HT1080 (cell line): ENCODE measurements around the gene DLX3. TPM values are rescaled to one million over a fixed set of nuclear protein-coding genes. Genes with fewer than 3 reads are reported as not detected.

Experiments
- DNase-seq: peaks from one replicate; pipeline ENCODE4 v3.0.0-alpha.2; 2015; ENCODE audit warnings: low read depth
- total RNA-seq: library from RNA; depleted of rRNA; stranded (reverse); fragments of >200 nt; shearing (Covaris generic); gene quantifications from 2 replicates; pipeline ENCODE4 v1.2.3, GENCODE V29; 2014

The DLX3 gene
- total RNA-seq, 1 experiment from 2014 or later: 0.13 TPM

DNA sequence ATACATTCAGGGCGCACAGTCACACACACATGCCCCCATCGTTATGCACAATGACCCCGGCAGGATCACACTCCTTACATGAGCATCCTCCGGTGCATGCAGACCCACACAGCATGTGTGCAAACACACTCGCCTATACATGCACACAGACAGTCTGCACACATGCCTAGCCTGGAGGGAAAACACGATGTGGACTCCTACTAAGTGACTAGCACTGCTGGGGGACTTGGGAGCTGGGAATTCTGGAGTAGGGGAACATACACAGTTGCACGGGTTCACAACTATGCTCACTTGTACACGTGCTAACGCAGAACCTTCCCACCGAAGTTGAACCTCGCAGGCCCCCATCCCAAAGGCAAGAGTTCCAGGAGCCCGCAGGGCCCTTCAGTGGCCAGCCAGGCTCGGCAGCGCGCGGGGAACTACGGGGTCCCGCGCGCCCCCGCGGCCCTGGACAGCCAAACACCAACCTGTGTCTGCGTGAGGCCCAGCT is 2.0 kb downstream of the DLX3 start:
- no peak for DNase-seq

DNA sequence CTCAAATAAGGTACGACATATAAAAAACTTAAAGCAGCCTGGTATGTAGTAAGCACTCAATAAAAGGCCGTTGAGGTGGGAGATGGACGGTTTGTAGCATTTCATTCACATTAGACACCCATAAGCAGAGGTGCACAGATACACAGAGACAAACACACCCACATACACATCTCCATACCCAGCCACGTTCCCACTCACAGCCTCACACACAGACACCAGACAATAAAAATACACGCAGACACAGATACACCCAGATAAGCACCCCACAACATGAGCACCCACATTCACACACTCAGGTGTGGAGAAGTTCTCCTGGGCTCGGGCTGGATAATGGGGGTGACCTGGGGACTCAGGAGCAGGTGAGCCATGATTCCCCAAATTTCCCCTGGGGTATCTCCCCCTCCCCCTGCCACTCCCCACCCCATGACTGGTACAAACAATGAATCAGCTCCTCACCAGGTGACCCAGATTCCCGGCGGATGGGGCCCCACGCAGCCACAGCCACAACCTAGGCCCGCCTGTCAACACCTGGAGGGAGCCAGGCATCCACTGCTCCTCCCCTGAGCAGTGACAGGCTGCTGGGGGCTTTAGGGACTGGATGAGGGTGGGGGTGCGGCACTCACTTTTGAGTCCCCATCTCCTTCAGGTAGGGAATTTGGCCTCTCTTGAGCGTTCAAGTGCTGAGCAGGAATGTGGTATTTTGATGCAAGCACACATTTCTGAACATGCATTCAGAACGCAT is 2.7 kb downstream of the DLX3 start:
- no peak for DNase-seq

DNA sequence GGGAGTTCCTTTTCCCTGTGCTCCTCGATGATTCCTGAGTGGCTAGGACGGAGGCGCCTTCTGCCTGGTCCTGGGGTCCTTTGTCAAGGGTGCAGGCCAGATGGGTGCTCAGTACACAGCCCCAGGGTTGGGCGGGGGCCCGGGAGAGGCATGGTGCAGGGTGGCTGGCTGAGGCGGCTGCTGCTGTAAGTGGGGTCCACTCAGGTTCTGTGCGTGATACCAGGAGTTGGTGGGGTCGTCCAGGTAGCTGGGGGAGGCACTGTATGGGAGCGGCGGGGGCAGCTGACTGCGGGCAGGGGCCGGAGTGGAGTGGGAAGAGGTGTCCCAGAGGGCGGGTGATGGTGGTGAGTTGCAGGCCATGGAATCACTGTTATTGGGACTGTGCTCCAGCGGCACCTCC is 3.6 kb downstream of the DLX3 start:
- no peak for DNase-seq

DNA sequence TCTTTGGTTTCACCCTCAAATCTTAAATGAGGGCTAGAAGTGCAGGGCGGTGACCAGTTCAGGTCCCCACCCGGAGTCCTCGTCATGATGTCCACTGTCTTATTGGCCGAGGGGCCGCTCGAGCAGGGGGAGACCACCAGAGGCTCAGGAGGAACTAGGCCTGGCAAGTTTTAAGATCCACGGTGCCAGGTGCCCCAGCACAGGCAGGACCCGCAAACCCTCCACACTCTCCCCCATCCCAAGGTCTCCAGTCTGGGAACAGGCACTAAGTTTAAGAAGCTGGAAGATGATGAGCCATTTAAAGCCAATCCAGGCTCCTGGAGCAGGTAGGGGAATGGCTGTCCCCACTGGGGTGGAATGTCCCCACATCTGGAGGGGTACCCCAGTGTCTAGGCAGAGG is 4.1 kb downstream of the DLX3 start:
- no peak for DNase-seq

DNA sequence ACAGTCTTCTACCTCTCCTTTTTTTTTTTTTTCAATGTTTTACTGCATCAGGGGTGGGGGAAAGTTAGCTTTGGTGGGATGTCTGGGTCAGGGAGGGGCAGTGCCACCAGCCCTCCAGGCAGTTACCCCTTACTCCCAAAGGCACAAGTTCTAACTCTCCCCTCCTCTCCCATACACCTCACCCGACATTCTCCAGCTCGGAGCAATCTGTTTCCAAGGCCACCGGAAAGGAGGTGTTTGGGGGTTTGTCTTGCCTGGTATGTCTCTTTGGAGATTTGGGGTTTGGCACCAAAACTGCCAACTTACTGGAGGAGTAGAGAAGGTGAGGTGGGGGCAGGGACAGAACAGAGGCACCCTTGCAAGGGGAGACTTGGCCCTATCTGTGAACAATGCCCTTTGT is 4.7 kb downstream of the DLX3 start:
- no peak for DNase-seq

DNA sequence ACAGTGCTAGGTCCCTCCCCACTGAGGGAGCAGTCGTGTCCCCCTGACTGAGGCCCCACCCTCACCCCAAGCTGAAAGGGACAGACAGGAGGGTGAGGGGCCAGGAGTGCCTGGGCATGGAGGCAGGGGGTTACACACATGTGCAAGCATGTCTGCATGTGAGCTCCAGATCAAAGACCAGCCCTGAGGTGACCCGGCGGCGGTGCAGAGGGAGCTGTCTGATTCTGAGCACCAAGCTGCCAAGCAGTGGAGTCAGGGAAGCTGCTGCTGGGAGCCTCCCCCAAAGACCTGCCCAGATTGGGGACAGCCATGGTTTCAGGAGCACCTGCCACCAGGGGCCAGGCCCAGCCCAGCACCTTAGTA is 5.5 kb downstream of the DLX3 start:
- no peak for DNase-seq

DNA sequence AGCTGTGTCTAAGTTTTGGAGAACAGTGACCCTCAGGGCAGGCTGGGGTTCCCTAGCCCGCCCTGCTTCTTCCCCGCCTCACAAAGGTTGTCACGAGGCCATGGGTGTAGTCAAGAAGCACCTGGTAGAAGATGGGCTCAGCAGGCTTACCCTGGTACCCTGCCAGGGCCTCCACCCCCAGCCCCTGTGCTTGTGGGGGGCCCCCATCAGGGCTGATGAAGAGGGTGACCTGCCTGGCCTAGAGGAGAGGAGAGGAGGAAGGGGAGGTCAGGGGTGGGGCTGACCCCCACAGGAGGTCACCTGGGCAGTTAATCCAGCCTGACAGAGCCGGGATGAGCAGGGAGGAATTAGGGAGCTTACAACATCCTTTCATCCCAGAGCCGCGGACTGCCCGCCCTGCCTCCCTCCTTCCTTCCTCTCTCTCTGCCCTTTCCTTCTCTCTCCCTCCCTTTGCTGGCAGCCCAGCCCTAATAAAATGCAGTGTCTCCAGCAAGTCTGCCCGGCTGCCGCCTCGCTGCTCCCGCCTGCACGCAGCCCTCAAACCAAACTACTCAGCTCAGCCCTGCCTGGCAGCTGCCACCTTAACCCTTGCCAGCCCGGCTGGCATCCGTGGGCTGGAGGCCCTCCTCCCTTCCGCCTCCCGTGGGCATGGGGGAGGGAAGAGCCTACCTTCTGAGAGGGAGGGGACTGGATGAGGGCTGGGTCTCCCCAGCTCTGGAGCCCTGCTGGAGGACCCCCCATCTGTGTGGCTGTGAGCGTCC is 7.2 kb downstream of the DLX3 start:
- peak; percentile 52 for DNase-seq

DNA sequence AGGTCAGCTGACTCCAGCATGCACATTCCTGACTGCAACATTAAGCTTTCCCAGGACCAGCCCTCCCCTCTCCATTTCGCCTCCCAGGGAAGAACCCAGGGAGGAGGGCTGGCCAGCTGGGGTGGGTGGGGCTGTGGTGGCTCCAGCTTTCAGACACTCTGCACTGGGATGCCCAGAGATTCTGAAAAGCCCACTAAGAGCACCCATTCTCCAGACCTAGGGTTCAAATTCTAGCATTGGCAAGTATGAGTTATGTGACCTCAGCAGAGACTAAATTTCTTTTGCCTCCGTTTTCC is 7.8 kb downstream of the DLX3 start:
- DNase-seq: no peak

DNA sequence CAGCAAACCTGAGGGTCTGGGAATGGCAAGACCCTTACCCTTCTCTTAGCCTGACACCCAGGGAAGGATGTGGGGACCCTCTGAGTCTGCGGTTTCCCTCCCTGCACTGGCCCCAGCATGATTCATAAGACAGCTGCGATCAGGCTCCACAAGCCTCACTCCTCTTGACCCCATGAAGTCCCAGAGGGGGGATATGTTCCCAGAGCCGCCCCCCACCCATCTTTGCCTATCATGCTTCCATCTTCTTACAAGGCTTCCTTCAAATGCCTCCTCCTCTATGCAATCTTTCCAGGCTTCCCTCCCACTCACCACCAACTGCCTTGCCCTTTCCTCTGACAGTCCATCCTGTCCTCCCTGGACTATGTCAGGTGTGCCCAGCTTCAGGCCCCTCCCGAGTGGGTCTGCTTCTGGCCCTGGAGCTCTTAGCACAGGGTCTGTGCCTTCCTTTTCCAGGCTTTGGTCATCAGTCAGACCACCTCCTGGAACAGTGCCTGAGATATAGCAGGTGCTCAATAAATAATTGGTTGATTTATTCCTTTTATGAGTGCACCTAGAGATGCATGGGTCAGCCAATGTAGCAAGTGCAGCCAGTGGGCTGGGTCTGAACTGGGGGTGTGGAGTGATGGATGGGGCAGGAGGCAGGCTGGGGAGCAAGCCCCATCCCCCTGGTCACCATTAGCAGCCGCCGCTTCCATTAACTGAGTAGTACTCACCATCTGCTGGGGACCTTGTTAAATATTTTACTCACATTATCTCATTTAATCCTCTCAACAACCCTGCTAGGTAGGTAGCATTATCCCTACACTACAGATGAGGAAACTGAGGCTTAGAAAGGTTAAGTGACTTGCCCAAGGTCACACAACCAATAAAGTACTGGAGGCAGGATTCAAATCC is 8.4 kb downstream of the DLX3 start:
- no peak for DNase-seq

DNA sequence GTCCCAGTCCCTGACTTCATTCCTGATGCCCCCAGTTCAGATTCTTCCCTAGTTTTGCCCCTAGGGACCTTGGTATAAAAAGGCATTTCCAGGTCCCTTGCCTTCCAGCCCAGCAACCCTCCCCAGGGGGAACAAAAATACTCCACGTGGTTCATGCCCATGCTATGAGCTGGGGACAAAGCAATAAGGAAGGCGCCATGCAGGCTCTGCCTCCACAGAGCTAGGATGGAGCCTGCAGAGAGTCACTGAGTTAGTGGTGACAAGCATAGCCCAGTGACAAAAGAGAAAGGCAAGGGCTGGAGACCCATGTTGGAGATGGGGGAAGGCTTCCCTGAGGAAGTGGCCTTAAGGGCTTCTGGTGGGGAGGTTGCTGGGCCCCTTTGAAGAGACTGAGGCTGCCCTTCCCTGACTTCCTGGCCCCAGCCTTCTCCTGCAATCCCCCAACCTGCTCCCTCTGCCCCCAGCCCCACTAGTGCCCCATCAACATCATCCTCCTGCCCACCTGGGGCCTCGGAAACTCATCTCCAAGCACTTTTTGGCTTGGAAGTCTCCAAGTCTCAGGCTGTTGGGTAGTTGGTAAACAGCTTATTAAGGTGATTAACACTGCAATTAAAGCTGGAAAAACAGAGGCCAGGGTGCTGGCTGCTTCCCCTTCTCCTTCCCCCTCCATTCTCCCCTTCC is 9.6 kb downstream of the DLX3 start:
- DNase-seq: no peak

DNA sequence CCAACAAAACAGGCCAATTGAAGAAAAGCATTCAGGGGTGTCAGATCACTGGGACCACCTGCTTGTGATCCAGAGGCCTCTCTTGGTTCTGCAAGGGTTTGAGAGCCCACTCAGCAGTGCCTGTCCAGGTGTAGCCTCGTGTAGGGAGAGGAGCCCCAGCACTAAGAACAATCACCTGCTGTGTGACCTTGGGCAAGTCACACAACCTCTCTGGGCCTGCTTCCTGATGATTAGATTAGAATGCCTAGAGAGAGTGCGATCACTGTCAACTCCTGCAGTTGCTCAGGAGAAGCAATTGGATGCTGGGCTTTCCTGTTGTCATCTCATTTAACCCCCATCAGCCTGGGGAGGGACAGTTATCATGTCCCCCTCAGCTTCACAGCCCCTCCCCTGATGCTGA is 10.2 kb downstream of the DLX3 start:
- no peak for DNase-seq

DNA sequence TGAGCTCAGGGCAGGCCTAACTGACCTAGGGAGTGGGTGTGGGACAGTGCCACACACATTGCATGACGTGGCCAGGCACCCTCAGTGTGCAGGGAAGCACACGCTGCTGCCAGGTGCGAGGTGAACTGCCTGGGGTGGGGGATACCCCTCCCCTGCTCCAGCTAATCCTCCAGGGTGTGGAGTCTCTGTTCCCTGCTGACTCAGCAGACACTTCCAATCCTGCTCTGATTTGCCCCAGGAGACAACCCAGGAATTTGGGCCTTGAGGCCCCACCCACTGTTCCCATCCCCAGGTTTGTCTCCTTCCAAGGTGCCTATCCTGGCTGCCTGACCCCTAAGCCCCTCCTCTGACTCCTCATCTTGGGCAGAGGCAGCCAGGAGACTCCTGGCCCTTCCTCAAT is 10.7 kb downstream of the DLX3 start:
- no peak for DNase-seq

DNA sequence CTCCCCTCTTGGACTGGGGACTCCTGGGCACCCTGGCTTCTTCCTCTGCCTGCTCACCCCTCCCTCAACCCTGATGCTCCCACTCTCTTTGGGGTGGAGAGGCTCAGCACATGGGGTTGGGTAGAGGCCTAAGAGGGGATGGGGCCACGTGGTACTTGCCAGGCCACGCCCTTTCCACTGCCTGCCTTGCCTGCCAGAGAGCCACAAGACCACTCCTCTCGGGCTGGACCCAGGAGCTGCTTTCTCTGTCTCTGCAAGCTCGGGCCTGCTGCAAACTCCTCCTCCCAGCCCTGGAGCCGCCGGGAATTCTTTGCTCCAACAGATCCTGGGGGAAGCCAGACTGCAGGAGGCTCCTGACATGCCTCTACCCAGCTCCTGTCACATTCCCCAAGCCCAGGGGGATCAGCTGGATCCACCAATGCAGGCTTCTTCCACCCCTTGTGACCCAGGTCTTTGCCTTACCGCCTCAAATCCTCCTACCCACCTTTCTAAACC is 14.3 kb downstream of the DLX3 start:
- DNase-seq: no peak

DNA sequence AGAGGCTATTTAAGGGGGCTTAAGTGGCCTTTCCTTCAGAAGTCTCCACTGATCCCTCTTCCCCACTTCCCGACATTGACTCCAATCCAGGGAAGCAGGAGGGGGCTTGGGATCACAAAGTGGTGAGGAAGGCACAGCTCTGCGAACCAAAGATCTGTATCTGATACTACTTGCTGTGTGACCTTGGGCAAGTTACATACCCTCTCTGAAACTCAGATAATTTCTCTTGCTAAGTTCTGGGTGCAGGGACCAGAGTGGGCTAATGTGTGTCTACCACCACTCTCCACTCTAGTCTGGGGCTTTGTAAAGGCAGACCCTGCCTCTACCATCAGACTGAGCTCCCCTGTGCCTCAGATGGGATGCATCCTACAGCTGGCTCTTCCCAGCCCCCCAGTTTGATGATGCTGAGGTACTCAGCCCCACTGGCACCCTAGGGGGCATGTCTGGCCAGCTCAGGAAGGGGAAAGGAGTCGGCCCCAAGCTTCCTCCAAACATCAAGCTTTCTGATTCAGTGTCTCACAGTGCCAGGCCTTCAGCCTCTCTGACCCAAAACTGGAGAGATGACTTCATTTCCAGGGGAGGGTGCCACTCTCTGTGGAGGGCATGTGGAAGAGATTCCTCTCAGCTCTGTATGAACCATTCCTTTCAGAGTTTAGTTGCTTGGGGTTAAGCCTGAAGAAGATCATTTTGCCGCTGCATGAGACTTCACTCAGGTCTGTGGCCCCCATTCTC is 15.1 kb downstream of the DLX3 start:
- no peak for DNase-seq

DNA sequence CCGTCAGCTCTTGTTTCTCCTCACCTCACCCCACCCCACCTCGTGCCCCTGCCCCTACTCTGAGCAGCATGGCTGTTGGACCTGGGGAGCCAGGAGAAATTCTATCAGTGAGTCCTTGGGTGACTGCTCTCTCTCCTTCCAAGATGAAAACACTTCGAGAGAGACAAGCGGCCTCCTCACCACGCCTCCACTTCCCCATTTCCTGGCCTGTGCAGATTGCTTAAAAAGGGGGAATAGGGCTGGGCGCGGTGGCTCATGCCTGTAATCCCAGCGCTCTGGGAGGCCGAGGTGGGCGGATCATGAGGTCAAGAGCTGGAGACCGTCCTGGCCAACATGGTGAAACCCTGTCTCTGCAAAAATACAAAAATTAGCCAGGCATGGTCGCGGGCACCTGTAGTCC is 16.5 kb downstream of the DLX3 start:
- no peak for DNase-seq

DNA sequence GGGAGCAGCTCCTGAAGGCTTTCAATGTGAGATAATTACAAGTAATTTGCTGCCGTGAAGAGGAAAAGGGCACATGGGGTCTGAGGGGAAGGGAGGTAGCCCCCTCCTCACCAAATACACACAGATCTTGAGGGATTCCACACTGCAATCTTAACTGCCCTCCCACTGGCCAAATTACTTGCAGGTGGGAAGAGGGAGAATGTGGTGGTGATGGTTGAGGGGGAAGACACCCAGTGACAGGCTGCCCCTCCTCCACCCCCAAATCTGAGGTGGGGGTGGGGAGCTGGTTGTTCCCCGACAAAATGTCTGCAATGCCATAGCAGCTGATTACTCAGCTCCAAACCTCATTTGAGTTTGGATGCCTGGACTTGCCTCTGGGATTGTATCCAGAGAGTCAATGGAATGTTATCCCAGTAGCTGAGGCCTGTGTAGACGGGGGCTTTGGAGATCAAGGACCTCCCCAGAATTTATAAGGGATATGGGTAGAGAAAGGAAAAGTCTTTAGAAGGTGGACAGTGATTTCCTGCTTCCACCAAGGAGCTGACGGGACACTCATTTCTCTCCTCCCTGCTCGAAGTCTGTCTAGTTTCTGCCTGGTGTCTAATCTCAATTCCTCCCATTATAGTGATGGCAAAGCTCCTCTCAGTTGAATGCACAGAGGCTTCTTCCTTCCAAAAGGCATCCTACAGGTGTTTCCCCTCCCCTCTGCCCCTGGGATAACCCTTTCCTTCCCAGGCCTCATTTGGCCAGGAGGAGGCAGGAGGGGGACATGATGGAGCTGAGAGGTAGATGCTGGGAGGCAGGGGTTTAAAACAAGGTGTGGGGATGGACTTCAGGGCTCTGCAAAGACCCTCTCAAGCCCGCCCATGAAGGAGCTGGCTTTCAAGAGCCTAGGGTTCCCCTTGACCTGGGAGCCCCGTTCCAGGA is 17.3 kb downstream of the DLX3 start:
- no peak for DNase-seq

DNA sequence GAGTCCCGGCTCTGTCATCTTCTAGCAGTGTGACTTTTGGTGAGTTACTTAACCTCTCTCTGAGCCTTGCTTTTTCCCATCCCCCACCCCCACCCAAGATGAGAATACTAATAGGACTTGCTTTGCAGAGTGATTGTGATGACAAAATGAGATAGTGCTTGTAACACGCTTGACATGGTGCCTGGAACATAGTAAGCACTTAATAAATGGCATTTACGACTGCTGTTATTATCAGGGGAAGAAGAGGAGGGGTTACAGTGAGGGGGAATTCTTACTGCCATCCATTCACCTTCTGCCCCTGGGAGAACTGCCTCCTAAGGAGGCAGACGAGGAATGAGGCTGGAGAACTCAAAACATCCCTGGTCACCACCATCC is 18.2 kb downstream of the DLX3 start:
- no peak for DNase-seq

DNA sequence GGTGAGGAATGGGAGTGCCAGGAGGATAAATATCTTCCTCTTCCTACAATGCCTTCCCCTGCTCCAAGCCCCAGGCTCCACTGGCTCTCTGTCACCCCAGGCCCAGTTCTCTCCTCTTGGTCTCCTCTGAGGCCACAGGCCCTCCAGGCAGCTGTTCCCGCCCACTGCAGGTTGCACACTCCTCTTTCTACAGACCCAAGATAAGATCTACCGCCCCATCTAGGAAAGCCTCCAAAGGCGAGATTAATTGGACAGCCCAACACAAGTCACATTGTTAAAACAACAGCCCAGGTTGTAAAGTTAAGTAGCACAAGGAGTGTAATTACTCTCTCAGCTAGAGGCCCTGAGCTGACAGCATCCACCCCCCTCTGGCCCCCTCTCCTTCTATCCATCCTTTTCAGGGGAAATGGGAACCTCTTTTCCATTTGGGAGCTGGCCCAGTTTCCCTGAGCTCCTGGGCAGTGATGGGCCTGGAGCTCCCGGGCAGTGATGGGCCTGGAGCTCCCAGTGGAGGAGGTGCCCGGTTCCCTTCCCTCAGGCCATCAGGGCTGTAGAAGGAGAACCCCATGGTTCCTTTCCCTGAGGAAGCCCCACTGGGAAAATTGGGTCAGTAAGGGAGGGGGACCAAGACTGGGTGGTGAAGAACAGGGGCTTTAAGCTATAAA is 18.7 kb downstream of the DLX3 start:
- no peak for DNase-seq

DNA sequence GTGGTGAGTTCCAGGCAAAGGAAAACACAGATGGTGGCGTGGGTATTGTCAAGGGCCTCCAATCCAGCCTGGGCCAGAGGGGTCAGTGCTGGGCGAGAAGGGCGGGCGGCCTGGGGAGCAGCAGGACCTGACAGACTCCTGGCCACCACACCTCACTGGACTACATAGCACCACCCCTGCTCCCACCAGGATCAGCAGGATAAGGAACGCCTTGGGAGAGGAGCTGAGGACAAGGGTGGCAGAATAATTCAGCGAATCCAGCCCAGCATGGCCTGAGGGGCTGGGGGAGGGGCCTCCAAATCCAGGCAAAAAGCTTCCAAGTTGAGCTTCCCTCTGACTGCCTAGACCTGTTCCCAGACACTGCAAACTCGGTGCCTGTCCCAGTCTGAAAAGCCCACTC is 19.5 kb downstream of the DLX3 start:
- no peak for DNase-seq
